ENCODE results near the gene MANEAL.

- no peak for TF ChIP-seq PBX3 (CRISPR knock-in tag; IDR thresholded peaks at IDR 0.05)
- TF ChIP-seq ZNF670 (tag by site-specific recombination; IDR thresholded peaks at IDR 0.05; ENCODE audit: low read depth), result no peak
- no peak for TF ChIP-seq SP2 (tag by site-specific recombination; IDR thresholded peaks at IDR 0.05)
- TF ChIP-seq, protein P1, sequence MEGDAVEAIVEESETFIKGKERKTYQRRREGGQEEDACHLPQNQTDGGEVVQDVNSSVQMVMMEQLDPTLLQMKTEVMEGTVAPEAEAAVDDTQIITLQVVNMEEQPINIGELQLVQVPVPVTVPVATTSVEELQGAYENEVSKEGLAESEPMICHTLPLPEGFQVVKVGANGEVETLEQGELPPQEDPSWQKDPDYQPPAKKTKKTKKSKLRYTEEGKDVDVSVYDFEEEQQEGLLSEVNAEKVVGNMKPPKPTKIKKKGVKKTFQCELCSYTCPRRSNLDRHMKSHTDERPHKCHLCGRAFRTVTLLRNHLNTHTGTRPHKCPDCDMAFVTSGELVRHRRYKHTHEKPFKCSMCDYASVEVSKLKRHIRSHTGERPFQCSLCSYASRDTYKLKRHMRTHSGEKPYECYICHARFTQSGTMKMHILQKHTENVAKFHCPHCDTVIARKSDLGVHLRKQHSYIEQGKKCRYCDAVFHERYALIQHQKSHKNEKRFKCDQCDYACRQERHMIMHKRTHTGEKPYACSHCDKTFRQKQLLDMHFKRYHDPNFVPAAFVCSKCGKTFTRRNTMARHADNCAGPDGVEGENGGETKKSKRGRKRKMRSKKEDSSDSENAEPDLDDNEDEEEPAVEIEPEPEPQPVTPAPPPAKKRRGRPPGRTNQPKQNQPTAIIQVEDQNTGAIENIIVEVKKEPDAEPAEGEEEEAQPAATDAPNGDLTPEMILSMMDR (tag by site-specific recombination; IDR thresholded peaks at IDR 0.05), result peak; percentile 67
- no peak for TF ChIP-seq ZNF513 (tag by site-specific recombination; IDR thresholded peaks at IDR 0.05)
- no peak for TF ChIP-seq ZNF544 (tag by site-specific recombination; IDR thresholded peaks at IDR 0.05)
- no peak for TF ChIP-seq ZNF837 (tag by site-specific recombination; IDR thresholded peaks at IDR 0.05)
These were observed 17.5 kb downstream of the MANEAL start for GRCh38 chr1:37811027-37811655.
